GM18868 (cell line): Measurements from ENCODE around the gene AMIGO3.

ENCODE experiments used
- ATAC-seq: cut with Tn5 transposase; IDR thresholded peaks from one replicate; pipeline ENCODE4 v1.9.1; 2021; ENCODE audit warnings: mild to moderate bottlenecking, moderate library complexity; ENCODE audit not compliant: unreplicated experiment

Gene AMIGO3

DNA sequence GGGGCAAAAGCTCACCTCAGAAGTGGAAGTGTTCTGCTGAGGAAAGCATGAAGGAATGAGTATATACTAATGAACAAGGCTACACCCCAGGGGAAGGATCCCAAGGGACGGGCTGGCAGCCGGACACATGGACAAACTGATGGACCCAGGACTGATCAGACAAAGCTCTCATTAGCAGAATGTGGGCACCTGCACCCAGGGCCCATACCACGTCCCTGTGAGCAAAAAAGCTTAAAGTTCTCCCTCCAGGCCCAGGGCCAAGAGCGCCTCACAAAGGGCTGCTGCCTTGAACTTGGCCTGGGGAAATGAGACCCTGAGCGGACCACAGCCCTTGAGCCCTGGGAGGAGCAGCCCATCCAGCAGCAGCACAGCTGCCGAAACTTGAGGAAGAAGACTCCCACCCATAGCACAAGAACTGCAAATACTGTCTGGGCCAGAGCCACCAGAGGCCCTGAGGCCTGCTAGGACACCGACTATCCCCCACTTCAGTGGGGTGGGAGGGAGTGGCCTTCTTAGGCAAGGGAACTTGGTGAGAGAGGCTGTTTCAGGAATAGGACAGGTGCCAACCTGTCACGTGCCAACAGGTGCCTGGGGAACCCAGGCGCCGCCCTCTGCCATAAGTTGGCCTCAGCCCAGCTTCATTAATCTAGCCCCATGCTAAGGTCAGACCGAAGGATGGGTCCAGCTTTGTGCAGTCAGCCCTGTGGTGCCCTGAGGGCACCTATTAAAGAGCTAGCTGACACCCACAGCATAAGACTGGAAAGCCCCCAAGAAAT is 6.6 kb upstream of the AMIGO3 start:
- no peak for ATAC-seq

- no peak for ATAC-seq
Measured at GRCh38 chr3:49724586-49724985, 5.1 kb upstream of the AMIGO3 start.

GRCh38 chr3:49723628-49724551 is 4.4 kb upstream of the AMIGO3 start, which contains the start of gene GMPPB:
TSS of gene GMPPB (minus strand) at chr3:49723951. CDS start at chr3:49723726, 225 bp downstream.
- ATAC-seq, result peak; percentile 79

DNA sequence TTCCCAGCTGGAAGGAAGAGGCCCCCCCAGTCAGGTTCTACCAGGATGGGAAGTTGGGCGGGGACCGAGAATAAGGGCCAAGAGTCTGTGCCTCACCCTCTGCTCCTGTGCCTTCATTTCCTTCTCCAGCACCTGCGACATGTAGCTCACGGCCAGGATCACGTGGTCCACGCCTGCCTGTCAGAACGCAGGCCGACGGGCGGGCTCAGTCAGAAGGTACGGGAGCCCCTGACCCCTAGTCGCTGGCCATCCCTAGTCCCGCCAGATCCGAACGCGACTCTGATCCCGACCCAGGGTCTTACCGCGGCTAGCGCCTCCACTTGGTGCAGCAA is 3.8 kb upstream of the AMIGO3 start:
- no peak for ATAC-seq

DNA sequence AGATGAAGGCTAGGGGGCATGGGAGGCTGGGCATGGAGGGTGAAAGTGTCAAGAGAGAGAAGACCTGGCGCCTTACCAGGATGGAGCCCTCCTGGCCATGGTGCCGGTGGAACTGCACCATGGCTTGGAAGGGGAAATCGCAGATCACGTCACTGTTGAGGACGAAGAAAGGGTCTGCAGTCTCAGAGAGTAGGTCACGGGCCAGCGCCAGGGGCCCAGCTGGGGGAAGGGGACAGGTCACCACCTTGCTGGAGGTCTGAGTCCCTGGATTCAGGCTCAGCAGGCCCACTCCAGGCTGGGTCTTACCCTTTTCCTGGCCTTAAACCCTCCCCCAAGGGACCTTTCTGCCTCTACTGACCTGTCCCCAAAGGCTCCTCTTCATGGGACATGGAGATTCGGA is 3.4 kb upstream of the AMIGO3 start:
- ATAC-seq, result no peak

DNA sequence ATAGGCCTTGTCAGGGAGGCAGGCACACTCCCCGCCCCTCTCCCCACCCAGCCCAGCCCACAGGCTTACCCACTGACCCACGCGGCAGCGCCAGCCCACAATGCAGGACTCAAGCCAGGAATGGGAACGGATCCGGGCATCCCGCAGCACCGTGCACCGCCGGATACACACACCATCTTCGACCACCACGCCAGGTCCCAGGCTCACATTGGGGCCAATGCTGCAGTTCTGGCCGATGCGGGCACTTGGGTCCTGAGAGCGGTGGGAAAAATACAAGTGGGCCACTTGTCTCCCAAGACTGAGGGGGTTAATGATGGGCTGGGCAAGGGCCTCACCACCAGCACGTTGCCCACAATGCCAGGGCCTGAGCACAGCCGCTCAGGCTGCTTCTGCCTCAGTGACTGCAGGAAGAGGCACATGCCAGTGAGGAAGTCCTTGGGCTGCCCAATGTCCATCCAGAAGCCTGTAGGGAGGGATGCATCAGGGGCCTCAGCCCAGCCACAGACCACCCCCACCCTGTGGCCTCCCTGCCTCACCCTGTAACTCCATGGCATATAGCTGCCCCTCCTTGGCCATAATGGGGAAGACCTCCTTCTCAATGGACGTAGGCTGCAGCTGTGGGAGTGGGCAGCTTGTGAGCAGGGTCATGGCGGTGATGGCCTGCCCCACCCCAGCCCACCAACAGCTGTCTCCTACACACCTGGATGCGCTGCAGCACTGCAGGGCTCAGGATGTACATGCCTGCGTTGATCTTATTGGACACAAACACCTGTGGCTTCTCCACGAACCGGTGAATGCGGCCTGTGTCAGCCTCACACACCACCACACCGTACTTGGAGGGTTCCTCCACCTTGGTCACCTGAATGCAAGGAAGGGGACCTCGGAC is 2.7 kb upstream of the AMIGO3 start:
- ATAC-seq, result no peak

DNA sequence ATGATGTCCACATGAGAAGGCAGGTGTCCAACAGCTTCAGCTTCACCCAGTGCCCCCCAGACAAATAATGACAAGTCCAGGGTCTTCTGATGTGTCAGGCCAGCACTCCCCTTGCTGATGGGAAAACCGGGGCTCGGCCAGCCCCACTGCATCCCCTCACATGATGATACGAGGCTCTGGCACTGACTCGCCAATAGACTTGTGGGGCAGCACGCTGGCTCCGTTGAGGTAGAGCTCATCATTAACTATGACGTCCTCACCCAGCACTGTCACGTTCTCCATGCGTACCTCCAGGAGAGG is 2.1 kb upstream of the AMIGO3 start:
- no peak for ATAC-seq

GRCh38 chr3:49720855-49721595 is 1.5 kb upstream of the AMIGO3 start:
- ATAC-seq, result no peak

DNA sequence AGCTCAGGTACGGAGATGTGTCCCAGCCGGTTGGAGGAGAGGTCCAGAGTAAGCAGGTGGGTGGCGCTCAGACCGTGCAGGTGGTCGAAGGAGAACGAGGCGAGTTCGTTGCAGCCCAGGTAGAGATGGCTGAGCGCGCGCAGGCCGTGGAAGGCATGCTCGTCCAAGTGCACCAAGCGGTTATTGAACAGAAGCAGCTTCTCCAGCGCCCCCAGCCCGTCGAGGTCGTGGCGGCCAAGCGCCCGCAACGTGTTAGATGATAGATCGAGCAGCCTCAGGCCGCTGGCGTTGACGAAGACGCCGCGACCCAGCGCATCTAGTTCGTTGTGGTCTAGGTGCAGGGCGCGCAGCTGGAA is 648 bp downstream of the AMIGO3 start:
- no peak for ATAC-seq

GRCh38 chr3:49717959-49718857 is 1.3 kb downstream of the AMIGO3 start:
- ATAC-seq, result no peak

DNA sequence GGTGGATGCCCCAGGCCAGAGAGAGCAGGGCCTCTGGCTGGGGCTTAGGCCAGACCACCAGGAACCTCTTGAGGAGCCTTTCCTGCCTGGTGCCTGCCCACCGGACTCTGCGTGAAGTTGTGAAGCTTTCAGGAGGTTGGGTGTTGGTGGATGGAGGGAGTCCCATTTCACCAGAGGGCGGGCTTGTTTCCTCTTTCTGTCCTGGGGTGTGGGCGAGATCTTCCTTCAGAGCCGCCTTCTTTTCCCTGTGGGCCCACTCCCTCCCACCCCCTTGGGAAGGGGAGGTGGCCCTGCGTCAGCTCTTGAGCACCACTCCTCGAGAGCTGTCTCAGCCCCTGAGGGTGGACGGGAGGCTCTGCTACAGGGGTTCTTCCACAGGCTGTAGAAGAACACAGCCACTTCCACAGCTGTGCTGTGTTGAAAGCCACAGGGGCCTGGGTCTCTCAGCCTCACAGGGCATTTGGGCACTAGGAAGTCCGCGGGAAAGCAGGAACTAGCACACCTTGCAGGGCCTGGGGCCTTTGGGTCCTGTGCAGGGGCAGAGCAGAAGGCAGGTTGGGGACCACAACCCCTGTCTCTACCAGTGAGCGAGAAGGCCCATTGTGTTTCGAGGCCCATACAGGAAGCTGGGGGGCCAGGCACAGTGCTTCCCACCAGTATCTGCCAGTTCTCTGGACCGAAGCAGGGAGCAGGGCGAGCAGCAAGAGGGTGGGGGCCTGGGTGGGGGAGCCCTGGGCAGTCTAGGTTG is 2.1 kb downstream of the AMIGO3 start:
- no peak for ATAC-seq

DNA sequence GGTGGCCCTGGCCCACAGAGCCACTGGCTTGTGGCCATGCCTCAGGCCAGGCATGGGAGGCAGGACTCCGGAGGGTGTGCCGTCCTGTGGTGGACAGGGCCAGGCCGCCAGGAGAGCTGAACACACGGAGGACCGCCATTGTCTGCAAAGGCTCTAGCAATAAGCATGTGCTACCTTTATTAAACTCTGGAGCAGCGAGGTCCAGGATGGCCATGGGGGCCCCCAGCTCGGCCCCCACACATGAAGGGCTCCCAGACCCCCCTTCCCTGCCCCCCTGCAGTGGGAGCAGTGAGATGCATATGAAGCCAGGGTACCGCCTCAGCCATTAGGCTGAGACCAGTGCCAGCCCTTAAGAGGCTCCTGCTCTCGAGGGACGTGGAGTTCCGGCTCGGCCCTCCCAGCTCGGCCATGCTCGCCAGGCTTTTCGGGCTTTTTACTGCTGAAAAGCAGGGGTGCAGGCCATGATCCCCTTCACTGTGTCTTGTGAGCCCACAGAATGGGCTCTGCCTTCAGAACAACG is 2.7 kb downstream of the AMIGO3 start:
- no peak for ATAC-seq

DNA sequence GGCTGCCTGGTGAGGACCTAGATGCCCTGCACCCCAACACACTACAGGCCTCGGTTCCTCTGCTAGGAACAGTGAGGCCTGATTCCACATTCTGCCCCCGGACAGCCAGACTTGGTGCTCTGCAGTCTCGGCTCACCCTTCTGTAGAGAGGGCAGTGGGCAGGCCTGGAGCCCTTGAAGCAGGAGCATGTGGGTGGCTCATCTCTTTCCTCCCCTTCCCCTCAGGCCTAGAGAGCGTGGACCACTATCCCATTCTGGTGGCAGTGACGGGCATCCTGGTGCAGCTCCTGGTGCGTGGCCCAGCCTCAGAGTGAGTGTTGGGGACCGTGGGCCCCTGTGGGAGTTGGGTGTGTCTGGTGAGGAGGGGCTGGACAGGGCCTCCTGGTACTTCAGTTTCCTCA is 3.3 kb downstream of the AMIGO3 start:
- ATAC-seq, result no peak

GRCh38 chr3:49715611-49716121 is 3.8 kb downstream of the AMIGO3 start:
- ATAC-seq, result no peak

- no peak for ATAC-seq
Measured at GRCh38 chr3:49714728-49715550, 4.5 kb downstream of the AMIGO3 start.

GRCh38 chr3:49713336-49714105 is 6.0 kb downstream of the AMIGO3 start:
- no peak for ATAC-seq
